H1 (cell line): ENCODE results near the gene CRAT. TPM values are rescaled to one million over a fixed set of nuclear protein-coding genes. Genes with fewer than 3 reads are reported as not detected.

Source experiments
- CTCF ChIA-PET: fragments of 300-600 bp; sonication (Branson Sonifier 250); formaldehyde crosslinking; loops from one replicate; lab custom pipeline; 2021; ENCODE audit not compliant: partially characterized antibody; lab: Charles Lee
- POLR2A ChIA-PET: fragments of 300-600 bp; sonication (Branson Sonifier 250); formaldehyde crosslinking; loops from one replicate; lab custom pipeline; 2021; ENCODE audit warnings: inconsistent platforms; ENCODE audit not compliant: partially characterized antibody; lab: Charles Lee
- DNase-seq, 2 experiments: peaks; one replicate each; pipeline versions ENCODE4 v3.0.0 to v3.0.0-alpha.2; 2010 to 2022; ENCODE audit warnings: low spot score in 2 of 2, low read depth in 1 of 2, mixed read lengths in 1 of 2
- FAIRE-seq: peaks from 2 replicates; lab custom pipeline; 2011; peaks lifted over from hg19 to GRCh38; lab: Jason Lieb, UNC
- H2AFZ ChIP-seq: 2 replicates; pipeline ENCODE4 v1.8.1; 2012; ENCODE audit warnings: low read length, inconsistent platforms
- H2AK5ac ChIP-seq: 2 replicates; pipeline ENCODE4 v1.6.1; 2013; ENCODE audit warnings: low read depth, low read length
- H2BK120ac ChIP-seq: replicated peaks from 2 replicates; pipeline ENCODE3; 2013; ENCODE audit warnings: low read depth, low read length, inconsistent platforms
- H2BK12ac ChIP-seq: 2 replicates; pipeline ENCODE4 v1.6.1; 2013; ENCODE audit warnings: low read depth, low read length
- H2BK15ac ChIP-seq: 2 replicates; pipeline ENCODE4 v1.6.1; 2013; ENCODE audit warnings: low read length
- H2BK20ac ChIP-seq: 2 replicates; pipeline ENCODE4 v1.6.1; 2013; ENCODE audit warnings: low read length
- H2BK5ac ChIP-seq: 2 replicates; pipeline ENCODE4 v1.6.1; 2013; ENCODE audit warnings: low read depth, low read length
- H3K14ac ChIP-seq: 2 replicates; pipeline ENCODE4 v1.6.1; 2013; ENCODE audit warnings: inconsistent platforms; ENCODE audit not compliant: insufficient read length
- H3K18ac ChIP-seq: 2 replicates; pipeline ENCODE4 v1.6.1; 2013; ENCODE audit warnings: low read length; ENCODE audit errors: extremely low read depth
- H3K23ac ChIP-seq: 2 replicates; pipeline ENCODE4 v1.6.1; 2013; ENCODE audit warnings: inconsistent platforms; ENCODE audit not compliant: insufficient read length
- H3K23me2 ChIP-seq: 2 replicates; pipeline ENCODE4 v1.6.1; 2013; ENCODE audit warnings: low read depth, low read length
- H3K27ac ChIP-seq: 2 replicates; pipeline ENCODE4 v1.6.1; 2011; ENCODE audit warnings: low read depth, low read length, inconsistent platforms
- H3K27me3 ChIP-seq, 4 experiments: replicated peaks in 1 of 4; 1 replicate in 1 of 4; 2 replicates in 3 of 4; pipeline versions ENCODE4 v1.6.1 to v1.8.1; 2011 to 2013; ENCODE audit warnings: low read length in 3 of 4, mild to moderate bottlenecking in 3 of 4, inconsistent platforms in 2 of 4, mixed read lengths in 2 of 4, moderate library complexity in 1 of 4; ENCODE audit not compliant: control insufficient read depth in 3 of 4, insufficient read depth in 3 of 4; ENCODE audit errors: extremely low read depth in 1 of 4
- H3K36me3 ChIP-seq, 4 experiments: 2 replicates each; pipeline versions ENCODE4 v1.6.1 to v1.8.1; 2011 to 2013; ENCODE audit warnings: mild to moderate bottlenecking in 4 of 4, low read length in 3 of 4, moderate library complexity in 2 of 4, control low read depth in 1 of 4, inconsistent platforms in 1 of 4; ENCODE audit not compliant: insufficient read depth in 4 of 4, control insufficient read depth in 2 of 4
- H3K4ac ChIP-seq: replicated peaks from 2 replicates; pipeline ENCODE3; 2013; ENCODE audit warnings: low read length, low read depth, mixed read lengths, inconsistent platforms; ENCODE audit not compliant: insufficient read length
- H3K4me1 ChIP-seq, 4 experiments: replicated peaks in 1 of 4; 1 replicate in 1 of 4; 2 replicates in 3 of 4; pipeline versions ENCODE4 v1.6.1 to v1.8.1; 2011 to 2013; ENCODE audit warnings: low read length in 3 of 4, inconsistent platforms in 2 of 4, mixed read lengths in 1 of 4; ENCODE audit not compliant: insufficient read depth in 4 of 4, control insufficient read depth in 3 of 4
- H3K4me2 ChIP-seq, 2 experiments: 2 replicates each; pipeline versions ENCODE4 v1.6.1 to v1.8.1; 2011 to 2013; ENCODE audit warnings: low read depth in 2 of 2, low read length in 2 of 2, control low read depth in 1 of 2, inconsistent platforms in 1 of 2, mild to moderate bottlenecking in 1 of 2; ENCODE audit not compliant: insufficient read depth in 1 of 2
- H3K4me3 ChIP-seq, 4 experiments: fragments of 200-600, 300-600 bp in 1 of 4; sonication (generic), shearing (Covaris generic), sonication (Bioruptor Twin) in 1 of 4; 2 replicates each; pipeline versions ENCODE4 v1.5.1 to v1.8.1; 2011 to 2016; ENCODE audit warnings: low read length in 4 of 4, low read depth in 3 of 4, control low read depth in 2 of 4, inconsistent platforms in 2 of 4, mild to moderate bottlenecking in 2 of 4, mixed read lengths in 1 of 4, moderate library complexity in 1 of 4; ENCODE audit not compliant: insufficient read depth in 2 of 4; ENCODE audit errors: extremely low read depth in 1 of 4
- H3K56ac ChIP-seq: replicated peaks from 2 replicates; pipeline ENCODE3; 2013; ENCODE audit warnings: low read depth, mild to moderate bottlenecking, mixed read lengths, low read length, inconsistent platforms; ENCODE audit not compliant: insufficient read length
- H3K79me1 ChIP-seq: 2 replicates; pipeline ENCODE4 v1.6.1; 2013; ENCODE audit warnings: low read depth, low read length, control low read depth
- H3K79me2 ChIP-seq, 2 experiments: 2 replicates each; pipeline versions ENCODE4 v1.6.1 to v1.8.1; 2012 to 2013; ENCODE audit warnings: low read length in 2 of 2, mild to moderate bottlenecking in 2 of 2, inconsistent platforms in 1 of 2; ENCODE audit not compliant: insufficient read depth in 2 of 2, control insufficient read depth in 1 of 2
- H3K9ac ChIP-seq, 4 experiments: replicated peaks in 1 of 4; 1 replicate in 1 of 4; 2 replicates in 3 of 4; pipeline versions ENCODE4 v1.6.1 to v1.8.1; 2011 to 2013; ENCODE audit warnings: low read depth in 3 of 4, low read length in 3 of 4, control low read depth in 2 of 4, mild to moderate bottlenecking in 2 of 4, moderate library complexity in 2 of 4, inconsistent platforms in 1 of 4; ENCODE audit errors: extremely low read depth in 1 of 4
- H3K9me3 ChIP-seq, 2 experiments: 2 replicates each; pipeline versions ENCODE4 v1.6.1 to v1.8.1; 2012 to 2013; ENCODE audit warnings: mild to moderate bottlenecking in 2 of 2, moderate library complexity in 2 of 2, control low read depth in 1 of 2, inconsistent platforms in 1 of 2, low read depth in 1 of 2, low read length in 1 of 2, mixed read lengths in 1 of 2; ENCODE audit not compliant: insufficient read depth in 2 of 2
- H4K20me1 ChIP-seq, 2 experiments: replicated peaks in 1 of 2; 2 replicates each; pipeline versions ENCODE3 to v1.8.1; 2011 to 2013; ENCODE audit warnings: inconsistent platforms in 2 of 2, low read length in 2 of 2, mild to moderate bottlenecking in 1 of 2; ENCODE audit not compliant: insufficient read depth in 2 of 2, control insufficient read depth in 1 of 2
- H4K5ac ChIP-seq: 2 replicates; pipeline ENCODE4 v1.6.1; 2013; ENCODE audit warnings: low read length, low read depth, mixed read lengths, inconsistent platforms; ENCODE audit not compliant: insufficient read length
- H4K8ac ChIP-seq: 2 replicates; pipeline ENCODE4 v1.8.0; 2013; ENCODE audit warnings: mild to moderate bottlenecking, moderate library complexity, low read length, inconsistent platforms; ENCODE audit not compliant: insufficient read depth; ENCODE audit errors: extremely low read depth
- H4K91ac ChIP-seq: replicated peaks from 2 replicates; pipeline ENCODE3; 2013; ENCODE audit warnings: low read length, mixed read lengths, inconsistent platforms; ENCODE audit not compliant: insufficient read length
- BCL11A ChIP-seq, 2 experiments: IDR thresholded peaks; one replicate each; pipeline ENCODE4 v1.6.1; 2011; ENCODE audit warnings: low read depth in 2 of 2, low read length in 2 of 2, mild to moderate bottlenecking in 2 of 2
- CEBPB ChIP-seq: IDR thresholded peaks from 2 replicates; pipeline ENCODE4 v1.6.1; 2012; ENCODE audit warnings: low read depth, low read length
- CHD2 ChIP-seq: IDR thresholded peaks from 2 replicates; pipeline ENCODE4 v1.6.1; 2012; ENCODE audit warnings: low read length, improper control_type of control experiment
- KDM4A ChIP-seq: IDR thresholded peaks from one replicate; pipeline ENCODE4 v1.7.1; 2012; ENCODE audit warnings: low read depth, mild to moderate bottlenecking, moderate library complexity, low read length, inconsistent platforms; ENCODE audit not compliant: severe bottlenecking
- SAP30 ChIP-seq: fragments of 300-600 bp; sonication (generic); IDR thresholded peaks from 2 replicates; pipeline ENCODE4 v1.7.1; 2012; ENCODE audit warnings: low read length, moderate library complexity, mild to moderate bottlenecking, inconsistent platforms; ENCODE audit not compliant: insufficient read depth, insufficient replicate concordance
- SIN3A ChIP-seq, 2 experiments: IDR thresholded peaks in 1 of 2; conservative IDR thresholded peaks in 1 of 2; 2 replicates each; pipeline ENCODE4 v1.6.1; 2011 to 2012; ENCODE audit warnings: low read length in 2 of 2, improper control_type of control experiment in 1 of 2, low read depth in 1 of 2, mild to moderate bottlenecking in 1 of 2
- SIX5 ChIP-seq: IDR thresholded peaks from 2 replicates; pipeline ENCODE4 v1.6.1; 2011; ENCODE audit warnings: mild to moderate bottlenecking, low read depth, low read length
- SP2 ChIP-seq: IDR thresholded peaks from 2 replicates; pipeline ENCODE4 v1.6.1; 2012; ENCODE audit warnings: mild to moderate bottlenecking, low read length, inconsistent platforms
- TBP ChIP-seq: IDR thresholded peaks from 2 replicates; pipeline ENCODE4 v1.6.1; 2011; ENCODE audit warnings: low read depth, low read length, improper control_type of control experiment
- TCF12 ChIP-seq: IDR thresholded peaks from 2 replicates; pipeline ENCODE4 v1.6.1; 2011; ENCODE audit warnings: low read depth, mild to moderate bottlenecking, low read length
- WGBS, 2 experiments: shearing (Covaris generic) in 1 of 2; methylation state at CpG; one replicate each; pipeline versions ENCODE4 v1.1.6 to v1.1.7; 2013 to 2015; ENCODE audit warnings: low lambda C conversion rate in 2 of 2, mixed read lengths in 2 of 2, inconsistent platforms in 1 of 2, low coverage in 1 of 2, missing lambda C conversion rate in 1 of 2; ENCODE audit not compliant: insufficient replicate concordance in 2 of 2, insufficient coverage in 1 of 2, insufficient read length in 1 of 2; ENCODE audit errors: extremely low coverage in 1 of 2, missing lambda C conversion rate in 1 of 2; 5-methylcytosine and 5-hydroxymethylcytosine counted together
- polyA plus RNA-seq, 7 experiments: library from polyadenylated mRNA; depleted of rRNA in 3 of 7; stranded (reverse) in 5 of 7; unstranded in 2 of 7; fragments of >200 nt in 5 of 7; fragments of 200-250 nt in 2 of 7; gene quantifications; 1 replicate in 5 of 7; 2 replicates in 1 of 7; 4 replicates in 1 of 7; pipeline versions ENCODE4 v1.2.1 to v1.2.3, GENCODE V29; 2011 to 2013; ENCODE audit warnings: missing spikeins in 2 of 7, mixed read lengths in 2 of 7
- total RNA-seq: library from RNA; stranded (reverse); fragmentation: NEBNext Ultra II Directional; extraction: Animal tissue kit (Norgen Biotek cat#: 25700); gene quantifications from 2 replicates; pipeline ENCODE4 v1.2.1, GENCODE V29; 2021
- TF ChIP-seq, protein P1 (sequence below): IDR thresholded peaks from 2 replicates; pipeline ENCODE4 v1.6.1; 2012; ENCODE audit warnings: inconsistent platforms

The CRAT gene
- total and polyA plus RNA-seq, 2 of the 8 experiments (the other 6 are each of a cell fraction or from before 2014, with no cell fraction given): 8.2 to 17.3 TPM

DNA sequence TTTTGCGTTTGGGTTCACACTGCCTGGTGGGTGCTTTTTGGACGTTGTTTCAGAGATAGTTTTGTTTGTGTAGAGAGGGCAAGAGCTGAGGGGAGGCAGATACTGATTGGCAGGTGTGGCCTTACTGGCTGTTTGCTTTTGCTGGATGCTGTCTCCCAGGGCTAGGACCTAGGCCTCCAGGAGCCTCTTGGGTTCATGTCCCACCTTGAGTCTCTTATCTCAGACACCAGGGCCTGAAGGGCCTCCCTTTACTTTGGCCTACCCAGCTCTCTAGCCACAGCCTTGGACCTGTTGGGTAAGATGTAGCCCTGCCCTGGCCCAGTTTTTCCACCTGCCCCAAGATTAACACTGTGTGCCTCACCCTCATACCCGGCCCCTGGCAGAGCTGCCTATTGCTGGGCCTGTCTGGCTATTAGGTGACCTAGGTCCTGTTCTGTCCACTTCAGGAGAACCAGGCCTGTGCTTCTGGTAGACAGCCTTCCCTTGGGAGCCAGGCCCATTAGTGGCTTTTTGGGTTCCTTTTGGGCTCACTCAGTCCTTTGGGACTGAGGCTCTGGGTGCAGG is 14.0 kb upstream of the CRAT start:
- Histone ChIP-seq H2BK5ac (no peak overlapping the region), H2BK20ac (no peak overlapping the region), H3K27me3 (no peaks in the 10 kb centered on the region), H3K79me1 (peaks cover 15% of the 10 kb centered on the region), H3K9me3 (no peaks in the 10 kb centered on the region), H3K18ac (no peak overlapping the region), H3K4me2 (no peak overlapping the region), H3K14ac (no peak overlapping the region), H2BK120ac (no peak overlapping the region), H3K27ac (no peak overlapping the region), H3K4me3 (no peak overlapping the region), H3K23ac (no peak overlapping the region), H4K91ac (no peak overlapping the region), H3K4me1 (peaks cover 9 to 18% (median 12%) of the 10 kb centered on the region in 4 experiments), H3K4ac (no peak overlapping the region), H2BK15ac (no peak overlapping the region), H2AFZ (no peak overlapping the region), H3K36me3 (peaks cover 12 to 53% (median 24%) of the 10 kb centered on the region in 4 experiments; a peak in 5 of 8 replicates), H3K9ac (no peak overlapping the region), H4K20me1 (peaks cover 0 to 4% of the 10 kb centered on the region in 2 experiments), H3K79me2 (peaks cover 3 to 26% of the 10 kb centered on the region in 2 experiments; a peak in 2 of 4 replicates), H2BK12ac (no peak overlapping the region), H4K5ac (no peak overlapping the region), H2AK5ac (no peak overlapping the region), H3K56ac (no peak overlapping the region), H4K8ac (no peak overlapping the region), H3K23me2 (no peaks in the 10 kb centered on the region)
- DNase-seq (no peak), FAIRE-seq (no peak)
- ChIA-PET CTCF (interaction anchor here (1.0 to 12.2 kb wide), 4 partner anchors 11 to 196 kb away, joined by 3 to 169 read pairs (median 4); no protein-coding TSS in a partner anchor), POLR2A (interaction anchor here (0.5 to 1.3 kb wide), 3 partner anchors 15 to 101 kb away, joined by 3 read pairs; no protein-coding TSS in a partner anchor)
- 93% methylated on average over 3 of the region's 3 CpGs; no CpG with 5 or more reads in 1 of the 2 experiments for WGBS, 2 experiments
- no peak for TF ChIP-seq BCL11A (IDR thresholded peaks at IDR 0.05; ENCODE audit: low read depth in 2 of 2, low read length in 2 of 2)
- no peak for TF ChIP-seq SIX5
- TF ChIP-seq, protein P1, sequence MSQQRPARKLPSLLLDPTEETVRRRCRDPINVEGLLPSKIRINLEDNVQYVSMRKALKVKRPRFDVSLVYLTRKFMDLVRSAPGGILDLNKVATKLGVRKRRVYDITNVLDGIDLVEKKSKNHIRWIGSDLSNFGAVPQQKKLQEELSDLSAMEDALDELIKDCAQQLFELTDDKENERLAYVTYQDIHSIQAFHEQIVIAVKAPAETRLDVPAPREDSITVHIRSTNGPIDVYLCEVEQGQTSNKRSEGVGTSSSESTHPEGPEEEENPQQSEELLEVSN: no peak
- TF ChIP-seq TBP: no peak
- TF ChIP-seq SIN3A (conservative IDR thresholded peaks at IDR 0.05 in 1 of 2, IDR thresholded peaks at IDR 0.05 in 1 of 2; ENCODE audit: low read depth in 1 of 2, low read length in 2 of 2): no peak
- TF ChIP-seq CEBPB: no peak
- no peak for TF ChIP-seq TCF12
- no peak for TF ChIP-seq CHD2
- no peak for TF ChIP-seq SP2
- TF ChIP-seq KDM4A: no peak
- TF ChIP-seq SAP30: no peak
